Activated CD4-positive, alpha-beta T cell treated with anti-CD3 and anti-CD28 coated beads, Interleukin-2, amount 50 U/mL, for 48 hours (primary cell): Measurements from ENCODE around the gene SEMA4D.

Experiments used
- DNase-seq, 2 experiments: peaks; one replicate each; pipeline ENCODE4 v3.0.0-alpha.2; 2020

SEMA4D gene

GRCh38 chr9:89427621-89428221 is 70.2 kb downstream of the SEMA4D start:
- peak; percentile 87 to 91 for DNase-seq

GRCh38 chr9:89426384-89426961 is 71.4 kb downstream of the SEMA4D start:
- DNase-seq: no peak

DNA sequence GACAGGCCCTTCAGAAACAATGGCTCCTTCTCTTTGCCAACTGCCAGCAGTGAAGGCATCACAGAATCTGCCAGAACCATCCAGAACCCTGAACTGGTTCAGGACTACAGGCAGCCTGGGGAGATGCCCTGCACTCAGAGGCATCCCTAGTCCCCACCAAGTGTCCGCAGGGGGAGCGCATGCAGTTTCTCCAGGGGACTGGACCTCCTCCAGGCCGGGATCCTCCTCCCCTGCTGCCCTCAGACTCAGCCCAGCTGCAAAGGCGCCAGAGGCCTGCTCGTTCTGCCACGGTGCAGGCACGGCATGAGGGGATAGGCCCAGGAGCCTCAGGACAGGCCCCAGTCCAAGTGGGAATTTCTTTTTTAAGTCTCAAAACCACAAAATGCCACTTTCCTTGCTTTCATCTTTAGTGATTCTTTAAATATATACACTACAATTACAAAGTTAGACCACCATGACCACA is 72.0 kb downstream of the SEMA4D start:
- DNase-seq: no peak

GRCh38 chr9:89425024-89425805 is 72.7 kb downstream of the SEMA4D start:
- DNase-seq: no peak

- peak; percentile 67 to 76 for DNase-seq
Measured at GRCh38 chr9:89422151-89422975, 75.5 kb downstream of the SEMA4D start.

- DNase-seq: peak in 1 of 2 experiments; percentile 62
Measured at GRCh38 chr9:89421595-89421994, 76.3 kb downstream of the SEMA4D start.

GRCh38 chr9:89420397-89421178 is 77.3 kb downstream of the SEMA4D start:
- no peak for DNase-seq

DNA sequence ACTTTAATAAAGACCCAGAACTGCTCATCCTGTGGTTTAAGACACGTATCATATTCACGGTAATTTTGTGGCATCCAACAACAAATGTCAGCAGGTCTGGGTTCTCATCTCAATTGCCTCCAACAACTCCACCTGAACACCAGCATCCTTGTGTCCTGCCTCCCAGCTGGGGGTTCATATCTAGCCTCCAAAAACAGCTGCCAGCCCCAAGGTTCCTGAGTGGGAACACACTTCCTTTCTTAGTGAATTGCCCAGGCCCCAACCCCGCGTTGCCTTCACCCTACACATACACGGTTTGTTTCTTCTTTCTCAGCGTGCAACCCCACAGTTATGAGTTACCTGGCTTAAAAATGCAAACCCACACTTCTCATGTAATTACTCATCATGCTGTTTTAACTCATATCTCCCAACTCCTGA is 77.9 kb downstream of the SEMA4D start:
- peak; percentile 64 to 72 for DNase-seq

GRCh38 chr9:89418882-89419640 is 78.9 kb downstream of the SEMA4D start:
- DNase-seq: peak; percentile 72 to 81

DNA sequence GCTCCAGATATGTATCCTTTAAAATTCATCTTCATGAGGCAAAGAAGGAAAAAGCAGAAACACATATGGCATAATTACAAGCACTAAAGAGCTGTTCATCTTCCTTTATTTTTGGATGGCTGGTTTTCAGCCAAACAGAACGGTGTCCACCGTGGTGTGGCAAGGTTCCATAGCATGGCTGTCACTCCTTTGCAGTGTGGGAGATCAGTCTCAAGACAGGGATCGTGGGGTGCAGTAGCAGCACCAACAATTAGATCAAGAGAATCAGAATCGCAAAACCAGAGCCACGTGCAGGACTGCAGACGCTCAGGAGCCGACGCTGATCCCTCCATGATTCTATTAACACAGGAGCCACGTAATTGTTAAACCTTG is 79.5 kb downstream of the SEMA4D start:
- no peak for DNase-seq

DNA sequence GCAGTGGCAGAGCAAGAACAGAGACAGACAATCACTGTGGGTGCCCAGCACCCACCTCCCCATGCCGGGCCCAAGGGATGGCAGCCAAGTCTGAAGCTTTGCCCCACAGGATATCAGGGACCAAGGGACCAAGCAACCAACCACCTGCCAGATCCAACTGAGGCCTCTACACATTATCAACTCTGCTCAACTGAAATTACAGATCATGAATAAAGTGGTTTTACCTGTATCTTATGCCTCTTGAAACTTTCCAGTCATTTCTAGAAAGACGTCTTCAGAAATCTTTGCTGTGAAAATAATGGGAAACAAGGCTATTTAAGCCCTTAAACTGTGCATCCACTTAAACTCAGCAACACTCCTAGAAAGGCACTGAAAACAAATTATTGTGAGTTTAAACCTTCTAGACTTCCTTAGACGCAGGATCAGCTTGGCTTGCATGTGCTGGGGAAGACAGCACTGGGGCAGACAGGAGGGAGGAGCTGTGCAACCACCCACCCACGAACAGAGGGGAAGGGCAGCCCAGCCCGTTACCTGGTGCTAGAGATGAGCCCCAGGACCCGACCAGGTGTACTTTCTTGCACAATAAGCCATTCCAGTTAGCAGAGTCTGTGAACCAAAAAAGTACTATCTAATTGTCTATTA is 80.0 kb downstream of the SEMA4D start:
- DNase-seq: no peak

- DNase-seq: no peak
Measured at GRCh38 chr9:89414670-89415324, 83.1 kb downstream of the SEMA4D start.

DNA sequence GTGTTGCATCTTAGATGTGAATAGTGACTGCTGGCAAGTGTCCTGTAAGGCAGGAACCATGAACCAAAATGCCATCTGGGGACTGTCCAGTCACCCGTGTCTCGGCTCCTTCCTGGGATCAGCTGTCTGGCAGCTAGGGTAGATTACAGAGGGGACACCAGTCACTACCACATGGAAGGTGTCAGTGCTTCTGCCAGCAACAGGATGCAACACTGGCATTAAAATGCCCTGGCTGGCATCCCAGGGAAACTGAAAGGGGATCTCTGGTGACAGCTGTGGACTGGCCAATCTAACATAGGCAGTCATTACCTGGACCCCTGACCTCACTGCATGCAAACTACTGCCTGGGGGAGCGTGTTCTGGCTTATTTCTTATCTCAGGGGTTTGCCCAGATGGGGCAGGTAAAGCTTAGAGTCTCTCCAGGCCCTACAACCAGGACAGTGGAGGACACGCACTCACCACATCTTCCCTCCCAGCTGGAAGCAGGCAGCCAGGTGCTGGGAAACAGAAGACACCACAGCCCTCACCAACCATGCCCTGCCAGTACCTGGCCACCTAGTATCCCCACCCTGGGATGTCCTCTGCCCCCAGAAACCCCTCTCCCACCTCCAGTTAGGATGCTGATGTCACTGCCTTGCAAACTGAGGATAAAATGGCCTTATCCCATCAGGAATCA is 83.8 kb downstream of the SEMA4D start:
- no peak for DNase-seq

DNA sequence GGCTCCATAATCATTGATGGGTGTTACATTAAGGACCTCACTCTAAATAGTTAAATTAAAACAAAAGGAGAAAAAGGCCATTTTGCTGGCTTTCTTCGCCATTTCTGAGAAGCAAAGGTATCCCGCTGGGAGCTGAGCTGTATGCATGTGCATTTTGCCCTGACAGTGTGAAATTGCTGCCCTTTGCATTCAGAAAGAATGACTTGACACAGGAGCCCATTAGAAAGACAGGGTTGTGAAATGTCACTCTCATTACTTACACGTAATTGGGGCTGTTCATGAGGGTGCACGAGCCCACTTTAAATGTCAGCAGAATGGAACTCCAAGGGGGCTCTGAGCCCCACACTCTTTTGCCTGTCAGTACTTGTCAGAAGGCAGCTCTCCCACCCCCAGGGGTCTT is 85.0 kb downstream of the SEMA4D start:
- DNase-seq: no peak

DNA sequence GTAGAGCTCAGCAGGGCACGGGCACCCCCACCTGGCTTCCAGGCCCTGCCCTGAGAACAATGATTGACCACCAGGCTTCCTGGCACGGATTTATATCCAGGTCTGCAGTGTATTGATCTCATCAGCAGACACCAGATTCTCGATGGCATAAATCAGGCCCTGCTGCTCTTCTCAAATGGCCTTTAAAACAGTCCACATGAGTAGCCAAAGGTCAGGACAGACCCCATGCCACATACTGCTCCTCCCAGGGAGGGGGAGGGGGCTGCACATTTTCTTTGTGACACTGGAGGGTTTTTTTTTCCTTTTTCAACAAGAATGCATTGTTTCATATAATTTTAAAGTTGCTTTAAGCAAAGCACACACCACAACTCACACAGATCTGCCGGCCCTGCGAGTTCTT is 85.4 kb downstream of the SEMA4D start:
- DNase-seq: no peak

- no peak for DNase-seq
Measured at GRCh38 chr9:89411759-89412158, 86.2 kb downstream of the SEMA4D start.

DNA sequence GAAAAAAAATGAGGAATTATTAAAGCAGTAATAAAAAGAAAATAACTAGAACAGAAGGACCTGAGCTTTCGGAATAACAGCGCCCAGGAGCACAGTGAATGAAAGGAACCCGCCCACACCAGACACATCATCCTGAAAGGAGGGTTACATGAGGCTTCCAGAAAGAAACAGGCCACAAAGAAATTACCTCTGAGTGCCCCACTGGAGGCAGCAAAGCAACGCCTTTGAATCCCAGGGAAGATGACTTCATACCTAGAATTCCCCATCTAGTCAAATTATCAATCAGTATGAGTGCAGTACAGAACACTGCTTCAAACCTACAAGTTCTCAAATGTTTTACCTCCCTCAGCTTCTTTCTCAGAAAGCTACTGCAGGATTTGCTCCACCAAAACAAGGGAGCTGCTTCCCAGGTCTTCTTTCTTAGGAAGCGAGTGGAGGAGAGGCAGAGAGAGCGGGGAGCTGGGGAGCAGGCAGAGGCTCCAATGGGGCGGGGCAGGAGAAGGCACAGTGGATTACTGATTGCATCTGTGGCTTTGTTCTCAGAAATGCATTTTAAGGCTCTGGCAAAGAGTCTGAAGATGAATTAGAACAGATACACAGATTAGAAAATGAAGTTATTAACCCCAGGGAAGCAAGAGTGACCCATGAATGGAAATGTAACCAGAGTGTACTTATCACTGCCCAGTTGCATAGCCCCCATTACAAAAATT is 87.1 kb downstream of the SEMA4D start:
- peak; percentile 65 to 80 for DNase-seq

GRCh38 chr9:89410022-89410421 is 87.9 kb downstream of the SEMA4D start:
- DNase-seq: no peak

GRCh38 chr9:89409466-89409865 is 88.4 kb downstream of the SEMA4D start:
- no peak for DNase-seq
